CD4-positive, alpha-beta T cell treated with Interleukin-17A for 1 hour (primary cell): ENCODE measurements around the gene FOSL2.

Experiments used
- DNase-seq: peaks from one replicate; pipeline ENCODE4 v3.0.0-alpha.2; 2020

Gene FOSL2

DNA sequence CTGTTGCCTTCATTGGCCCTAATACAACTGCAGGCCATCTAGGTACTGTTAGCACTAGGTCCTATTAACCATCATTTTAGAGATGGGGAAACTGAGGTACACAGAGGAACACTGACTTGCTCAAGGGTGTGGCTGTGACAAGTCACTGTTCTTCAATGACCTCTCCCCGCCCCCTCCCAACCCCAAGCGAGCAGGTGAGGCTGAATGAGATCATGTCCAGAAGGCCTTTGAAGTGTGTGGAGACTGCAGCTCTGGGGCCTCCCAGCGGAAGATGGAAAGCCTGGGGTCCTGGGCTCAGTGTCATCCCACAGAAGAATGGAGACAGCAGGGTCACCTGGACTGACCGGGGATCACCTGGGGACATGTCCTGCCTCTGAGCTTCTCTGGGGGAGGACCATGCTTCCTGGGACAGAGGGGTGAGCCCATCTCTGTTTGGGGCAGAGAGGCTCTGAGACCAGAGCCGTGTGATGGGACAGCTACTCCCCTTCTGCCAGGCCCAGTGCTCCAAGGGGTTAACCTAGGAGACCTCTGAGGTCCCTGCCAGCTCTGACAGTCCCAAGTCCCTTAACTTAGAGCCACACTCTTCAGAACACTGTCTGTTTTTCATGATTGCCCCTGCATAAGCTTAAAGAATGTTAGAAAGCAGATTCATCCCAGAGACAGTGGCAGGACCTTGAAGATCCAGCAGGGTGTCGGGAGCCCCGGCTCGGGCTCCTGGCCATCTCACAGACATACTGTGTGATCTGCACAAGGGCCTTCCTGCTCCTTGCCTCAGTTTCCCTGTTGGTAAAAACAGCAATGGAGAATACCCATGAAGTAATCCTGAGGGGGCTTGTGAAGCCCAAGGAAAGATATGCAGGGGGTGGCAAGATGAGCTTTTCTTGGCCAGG is 16.7 kb upstream of the FOSL2 start:
- no peak for DNase-seq

DNA sequence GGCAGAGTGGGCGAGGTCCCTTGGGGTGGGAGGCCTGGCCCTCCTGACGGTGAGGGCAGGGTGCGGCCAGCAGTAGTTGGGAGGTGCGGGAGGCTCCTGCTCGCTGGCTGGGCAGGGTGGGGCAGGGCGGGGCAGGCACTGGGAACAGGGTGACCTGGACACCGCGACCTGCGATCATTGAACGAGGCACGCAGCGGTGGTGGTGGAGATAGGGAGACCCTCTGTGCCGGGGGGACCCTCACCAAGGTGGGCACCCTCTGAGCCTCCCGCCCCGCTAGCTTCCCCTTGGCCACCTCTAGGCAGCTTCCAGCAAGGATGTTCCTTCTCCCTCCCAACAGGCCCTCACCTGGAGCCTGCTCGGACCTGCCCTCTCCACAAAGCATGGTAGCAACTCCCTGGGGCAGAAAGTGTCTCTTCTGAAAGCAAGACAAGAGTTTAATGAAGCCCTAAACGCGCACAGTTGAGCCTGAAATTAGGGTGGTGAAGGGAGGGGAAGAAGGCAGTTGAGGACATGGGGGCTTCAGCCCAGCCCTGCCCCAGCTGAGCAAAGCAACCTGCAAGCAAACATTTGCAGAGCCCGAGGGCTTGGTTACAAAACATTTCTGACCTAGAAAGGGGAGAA is 15.4 kb upstream of the FOSL2 start:
- no peak for DNase-seq

GRCh38 chr2:28377984-28378678 is 14.5 kb upstream of the FOSL2 start:
- no peak for DNase-seq

DNA sequence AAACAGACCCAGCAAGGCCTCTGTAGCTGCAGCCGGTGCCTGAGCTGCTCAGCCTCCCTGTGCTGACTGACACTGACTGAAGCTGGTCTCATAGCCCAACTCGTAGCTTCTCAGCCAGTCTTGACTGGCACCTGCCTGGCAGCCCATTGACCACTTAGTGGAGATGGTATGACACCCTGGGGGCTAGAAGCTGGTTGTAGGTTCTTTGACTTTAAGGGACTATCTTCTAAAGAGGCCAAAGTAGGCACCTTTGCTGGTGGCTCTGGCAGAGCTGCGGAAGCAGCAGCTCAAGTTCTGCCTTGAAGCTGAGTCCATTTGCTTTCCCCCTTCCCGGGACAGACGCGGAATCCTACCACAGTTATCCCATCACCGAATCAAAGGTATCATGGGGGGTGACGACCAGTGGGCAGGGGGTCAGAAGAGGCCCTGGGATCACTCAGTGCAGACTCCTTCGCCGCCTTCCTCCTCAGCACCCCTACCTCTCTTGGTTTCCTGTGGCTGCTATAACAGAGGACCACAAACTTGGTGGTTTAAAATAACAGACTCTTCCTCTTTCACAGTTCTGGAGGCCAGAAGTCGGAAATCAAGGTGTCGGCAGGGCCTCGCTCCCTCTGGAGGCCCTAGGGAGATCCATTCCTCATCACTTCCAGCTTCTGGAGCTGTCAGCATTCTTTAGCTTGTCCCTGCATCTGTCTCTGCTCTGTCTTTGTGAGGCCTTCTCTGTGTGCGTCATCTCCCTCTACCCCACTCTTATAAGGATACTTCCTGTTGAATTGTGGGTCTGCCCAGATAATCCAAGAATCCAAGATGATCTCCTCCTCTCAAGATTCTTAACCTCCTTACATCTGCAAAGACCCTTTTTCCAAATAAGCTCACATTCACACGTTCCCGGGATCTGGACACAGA is 13.7 kb upstream of the FOSL2 start:
- peak; percentile 39 for DNase-seq

DNA sequence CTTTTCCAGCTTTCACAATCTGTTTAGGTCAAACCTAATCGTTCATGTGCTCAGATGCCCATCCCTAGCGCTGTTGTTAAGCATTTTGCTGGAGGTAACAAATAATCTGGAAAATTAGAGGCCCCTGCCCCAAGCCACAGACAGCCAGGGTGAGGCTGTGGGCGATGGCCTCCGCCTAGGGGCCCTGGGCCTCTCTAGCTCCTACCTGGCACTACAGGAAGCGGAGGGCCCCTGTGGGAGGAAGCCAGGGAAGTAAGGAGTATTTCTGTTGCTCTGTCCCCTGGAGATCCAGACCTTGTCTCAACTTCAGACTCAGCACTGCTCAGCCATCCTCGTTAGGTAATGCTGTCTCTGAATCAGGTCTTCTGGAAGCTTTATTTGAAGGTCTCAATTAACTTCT is 12.4 kb upstream of the FOSL2 start:
- DNase-seq: no peak

DNA sequence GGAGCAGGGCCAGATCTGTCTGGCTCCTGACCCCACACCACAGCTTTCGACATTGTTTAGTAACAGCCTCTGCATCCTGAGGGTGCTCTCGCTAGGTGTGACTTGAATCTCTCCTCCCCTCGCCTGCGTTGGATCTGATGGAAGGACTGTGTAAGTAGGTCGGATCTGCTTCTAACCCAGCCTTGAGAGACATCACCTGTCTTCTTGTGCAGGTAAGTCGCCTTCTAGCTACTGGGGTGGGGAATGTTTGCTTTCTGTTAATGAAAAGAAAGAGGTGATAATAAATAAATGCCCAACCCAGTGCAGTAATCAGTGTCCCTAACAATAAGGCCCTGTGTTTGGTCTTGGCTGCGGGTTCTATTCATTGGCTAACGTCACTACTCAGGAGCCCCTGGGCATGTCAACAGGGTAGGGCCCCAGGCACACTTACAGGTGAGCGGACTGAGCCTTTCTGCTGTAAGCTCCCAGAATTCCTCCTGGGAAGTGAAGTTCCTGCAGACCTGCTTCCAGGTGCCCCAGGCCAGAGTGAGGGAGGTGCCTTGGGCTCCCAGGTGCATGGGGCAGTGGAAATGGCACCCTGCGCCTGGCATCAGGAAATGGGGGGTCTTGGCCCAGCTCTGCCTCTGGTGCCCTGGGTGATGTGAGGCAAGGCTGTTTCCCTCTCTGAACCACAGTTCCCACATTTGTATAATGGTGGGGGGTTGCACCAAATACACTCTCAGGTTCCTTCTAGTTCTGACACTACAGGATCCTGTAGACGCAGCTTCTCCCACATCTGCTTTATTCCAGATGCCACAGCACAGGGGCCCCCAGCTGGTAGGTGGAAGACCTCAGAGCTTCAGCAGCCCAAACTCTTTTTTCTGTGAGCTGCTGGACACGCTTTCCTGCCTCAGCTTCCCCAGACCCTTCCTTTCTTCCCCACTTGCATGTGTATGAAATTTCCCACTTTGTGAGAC is 11.2 kb upstream of the FOSL2 start:
- no peak for DNase-seq

DNA sequence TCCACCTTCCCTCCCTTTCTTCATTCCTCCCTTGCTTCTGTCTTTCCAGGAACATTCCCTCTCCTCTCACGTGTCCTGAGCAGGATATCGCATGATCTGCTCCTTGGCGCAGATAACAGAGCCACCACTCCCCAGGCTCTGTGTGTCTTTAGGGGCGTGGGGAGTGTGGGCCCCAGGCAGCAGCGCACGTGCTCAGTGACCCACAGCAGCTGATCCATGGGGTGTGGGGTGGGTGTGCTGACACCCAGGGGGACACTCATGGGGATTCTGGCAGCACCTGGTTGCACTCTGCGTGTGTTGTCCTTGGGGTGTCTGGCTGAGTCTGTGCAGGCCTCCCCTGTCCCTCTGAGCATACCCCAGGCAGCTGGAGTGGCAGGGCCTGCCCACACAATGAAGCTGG is 9.9 kb upstream of the FOSL2 start:
- DNase-seq: no peak

GRCh38 chr2:28387082-28387960 is 5.3 kb upstream of the FOSL2 start:
- DNase-seq: no peak

DNA sequence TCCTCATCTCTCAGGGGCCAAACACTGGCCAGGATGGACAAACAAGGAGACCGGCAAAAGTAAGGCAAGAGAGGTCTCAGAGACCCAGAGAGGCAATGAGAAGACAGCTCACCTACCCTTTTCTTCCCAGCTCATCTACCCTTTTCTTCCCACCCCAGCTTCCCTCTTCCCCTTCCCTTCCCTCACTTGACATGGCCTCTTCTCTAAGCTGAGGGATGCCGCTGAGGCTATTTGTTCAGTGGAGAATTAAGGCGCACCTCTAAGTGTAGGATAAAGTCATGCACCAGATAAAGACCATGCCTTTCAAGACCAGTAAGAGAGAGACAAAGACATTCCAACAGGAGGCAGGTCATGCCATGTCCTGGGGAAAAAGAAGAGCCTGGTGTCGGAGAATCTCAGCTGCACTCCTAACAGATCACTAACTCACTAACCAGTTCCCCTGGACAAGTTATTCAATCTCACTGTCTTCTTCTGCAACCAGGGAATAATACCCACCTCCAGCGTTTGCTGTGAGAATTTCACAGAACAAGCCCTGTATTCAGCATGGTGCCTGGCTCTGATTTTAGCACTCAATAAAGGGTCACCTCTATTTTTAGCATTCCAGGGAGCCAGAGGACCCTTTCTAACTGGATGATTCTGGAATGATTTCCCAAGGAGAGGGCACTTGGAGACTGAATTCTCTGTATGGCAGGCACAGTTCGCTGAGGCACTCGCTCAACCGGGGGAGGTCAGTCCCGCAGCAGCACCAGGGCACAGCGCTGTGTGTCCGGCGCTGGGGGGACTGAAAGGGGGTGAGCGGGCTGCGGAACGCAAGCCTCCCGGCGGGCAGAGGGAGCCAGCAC is 3.0 kb upstream of the FOSL2 start:
- DNase-seq: no peak

DNA sequence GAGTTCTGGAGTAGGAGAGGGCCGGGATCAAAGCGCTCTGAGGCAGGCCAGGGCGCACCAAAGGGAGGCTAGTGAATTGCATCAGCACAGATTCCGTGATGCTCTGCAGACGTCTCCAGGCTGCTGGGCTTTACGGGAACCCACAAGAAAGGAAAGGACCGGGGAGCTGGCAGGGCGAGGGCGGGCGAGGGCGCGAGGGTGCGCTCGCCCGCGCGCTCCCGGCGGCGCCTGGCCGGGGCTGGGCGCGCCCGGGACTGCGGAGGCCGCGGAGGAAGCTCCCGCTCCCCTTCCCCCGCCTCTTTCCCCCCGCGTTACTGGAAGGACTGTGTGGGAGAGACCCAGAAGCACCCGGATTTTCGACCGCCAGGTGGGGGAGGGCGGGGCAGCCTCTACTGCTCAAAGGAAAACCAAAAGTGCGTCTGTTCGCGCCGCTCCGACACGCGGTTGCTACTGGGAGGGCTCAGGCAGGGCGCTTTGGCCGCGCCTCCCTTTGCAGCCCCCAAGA is 2.4 kb upstream of the FOSL2 start:
- DNase-seq: peak; percentile 87

GRCh38 chr2:28390746-28391563 is 1.7 kb upstream of the FOSL2 start:
- DNase-seq: no peak

DNA sequence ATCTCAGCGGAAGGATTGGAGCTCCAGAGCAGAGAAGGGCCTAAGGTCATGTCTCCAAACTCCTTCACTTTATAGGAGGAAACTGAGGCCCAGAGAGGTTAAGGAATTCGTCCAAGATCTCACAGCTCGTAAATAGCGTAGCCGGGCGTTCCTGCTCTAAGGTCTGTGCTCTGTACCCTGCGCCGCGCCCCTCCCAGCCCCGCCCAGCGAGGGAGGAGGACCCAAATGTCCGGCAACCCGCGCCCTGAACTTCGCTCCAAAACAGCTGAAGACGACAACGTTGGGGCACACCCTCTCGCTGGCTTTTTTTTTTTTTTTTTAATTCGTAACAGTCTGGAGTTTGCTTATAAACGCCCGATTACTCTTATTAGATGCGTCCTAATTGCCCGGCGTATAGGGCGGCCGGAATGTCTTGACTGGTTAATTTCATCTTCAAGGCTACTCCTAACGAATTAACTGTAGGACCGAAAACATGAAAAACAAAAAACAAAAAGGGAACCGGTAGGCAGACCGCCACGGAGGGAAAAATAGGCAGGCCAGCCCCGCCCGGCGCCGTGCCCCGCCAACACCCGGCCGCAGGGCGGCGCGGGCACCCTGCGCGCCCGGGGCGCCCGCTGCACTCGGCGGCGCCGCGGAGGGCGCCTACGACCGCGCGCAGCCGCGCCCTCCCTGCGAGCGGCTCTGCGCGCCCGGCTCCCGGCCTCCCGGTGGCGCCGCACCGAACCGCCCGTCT is 928 bp upstream of the FOSL2 start:
- peak; percentile 79 for DNase-seq

GRCh38 chr2:28393114-28393836 is 617 bp downstream of the FOSL2 start:
- DNase-seq: peak; percentile 61

DNA sequence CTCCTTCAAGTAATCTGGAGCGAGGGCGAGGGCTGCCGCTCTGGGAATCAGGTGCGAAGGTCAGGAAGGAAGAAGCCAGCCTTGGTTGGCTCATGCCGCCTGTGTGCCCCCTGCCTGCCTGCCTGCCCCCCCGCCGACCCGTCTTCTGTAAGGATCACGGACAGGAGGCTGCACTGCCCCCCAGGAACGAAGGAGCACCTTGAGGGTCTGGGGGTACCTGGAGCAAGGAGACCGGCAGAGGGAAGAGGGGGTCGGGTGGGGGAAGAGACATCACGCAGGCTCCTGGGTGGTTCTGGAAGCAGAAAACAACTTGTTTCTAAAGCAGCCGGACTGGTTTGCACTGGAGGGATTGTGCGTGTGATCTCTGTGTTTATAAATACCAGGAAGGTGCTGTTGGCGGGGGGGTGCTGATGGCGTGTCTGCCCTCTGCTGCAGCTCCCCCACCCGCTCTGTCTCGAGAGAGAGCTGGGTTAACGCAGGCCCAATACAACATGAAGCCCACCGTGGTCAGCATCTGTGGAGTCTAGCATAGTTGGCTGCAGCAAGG is 1.7 kb downstream of the FOSL2 start:
- no peak for DNase-seq

DNA sequence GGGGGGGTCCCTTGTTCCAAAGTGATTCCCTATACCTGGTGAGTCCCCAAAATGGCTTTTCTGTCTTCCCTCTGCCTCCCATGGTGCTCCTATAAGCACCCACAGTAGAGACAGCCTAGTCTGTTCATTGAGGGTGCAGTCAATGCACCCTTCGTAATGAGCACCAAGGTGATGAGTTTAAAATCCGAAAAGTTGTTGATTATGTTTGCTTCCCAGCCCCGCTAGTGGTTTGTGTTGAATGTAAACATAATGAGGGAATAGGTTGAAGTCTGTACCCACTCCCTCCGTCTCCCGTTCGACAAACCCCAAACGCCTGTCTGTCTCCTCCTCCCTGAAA is 2.3 kb downstream of the FOSL2 start:
- DNase-seq: no peak

DNA sequence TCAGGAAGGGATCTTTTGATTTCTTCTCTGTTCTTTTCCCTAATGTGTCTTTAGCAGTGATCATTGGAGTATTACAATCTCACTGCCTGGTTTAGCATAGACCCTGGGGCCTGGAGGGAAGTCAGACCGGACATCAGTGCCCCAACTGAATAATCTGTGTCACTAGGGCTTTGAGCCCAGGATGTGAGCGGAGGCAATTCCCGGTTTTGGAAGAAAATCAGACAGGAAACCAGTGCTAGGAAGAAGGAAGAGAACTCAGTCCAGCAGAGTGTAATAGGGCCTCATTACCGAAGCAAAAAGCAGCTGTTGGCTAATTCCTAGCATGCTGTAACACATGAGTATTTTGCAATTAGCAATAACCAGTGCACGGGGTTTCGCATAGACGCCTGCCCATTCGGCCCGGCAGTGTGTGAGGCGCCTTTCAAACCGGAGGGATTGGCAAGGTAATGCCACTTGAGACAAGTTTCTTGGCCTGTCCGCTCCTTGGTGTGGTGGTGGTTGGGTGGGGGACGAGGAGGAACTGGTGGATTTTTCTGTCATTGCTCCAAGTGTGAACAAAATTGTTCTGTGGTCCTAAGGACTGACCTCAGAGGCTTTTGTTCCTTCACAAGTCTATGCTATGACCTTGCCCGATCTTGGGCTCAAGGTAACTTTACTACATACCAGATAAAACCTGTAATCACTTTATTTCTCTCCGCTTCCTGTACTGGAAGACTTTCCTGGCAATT is 2.8 kb downstream of the FOSL2 start:
- peak; percentile 21 for DNase-seq
